Panc1 (cell line): Measurements from ENCODE around the gene MTHFSD.

Experiments
- CTCF ChIP-seq: fragments of 450-650 bp; IDR thresholded peaks from 2 replicates; pipeline ENCODE4 v1.5.1; 2017; ENCODE audit warnings: mild to moderate bottlenecking
- POLR2AphosphoS5 ChIP-seq: IDR thresholded peaks from 2 replicates; pipeline ENCODE4 v1.6.1; 2012; ENCODE audit warnings: mild to moderate bottlenecking, low read depth, low read length, moderate library complexity
- REST ChIP-seq, 2 experiments: IDR thresholded peaks; 2 replicates each; pipeline ENCODE4 v1.6.1; 2011 to 2012; ENCODE audit warnings: low read depth in 2 of 2, control low read depth in 1 of 2, low read length in 1 of 2, mild to moderate bottlenecking in 1 of 2, moderate library complexity in 1 of 2; ENCODE audit not compliant: insufficient read depth in 1 of 2
- SIN3A ChIP-seq: IDR thresholded peaks from 2 replicates; pipeline ENCODE4 v1.6.1; 2012; ENCODE audit warnings: low read depth, mild to moderate bottlenecking, low read length, moderate library complexity, borderline replicate concordance; ENCODE audit not compliant: insufficient read depth
- TCF7L2 ChIP-seq: IDR thresholded peaks from 2 replicates; pipeline ENCODE4 v1.6.1; 2011; ENCODE audit warnings: mild to moderate bottlenecking, low read depth, low read length, inconsistent platforms

- TF ChIP-seq CTCF (no peak), SIN3A (no peak), POLR2AphosphoS5 (no peak), REST (IDR thresholded peaks at IDR 0.05; ENCODE audit: insufficient read depth in 1 of 2, low read depth in 2 of 2, low read length in 1 of 2) (no peak), TCF7L2 (no peak)
Observed at GRCh38 chr16:86515777-86516622, 39.0 kb downstream of the MTHFSD start.
